Liver (tissue), 9 donors: ENCODE data around the gene UBD. TPM values are rescaled to one million over a fixed set of nuclear protein-coding genes. Genes with fewer than 3 reads are reported as not detected.

Source experiments
- DNase-seq: peaks from one replicate; pipeline ENCODE4 v3.0.0-alpha.2; 2017; ENCODE audit warnings: low spot score
- H3K27ac ChIP-seq, 2 donors: one replicate each; pipeline ENCODE4 v1.7.0; 2013; ENCODE audit warnings: inconsistent platforms in 2 of 2, low read length in 2 of 2, control low read depth in 1 of 2, low read depth in 1 of 2, mild to moderate bottlenecking in 1 of 2
- H3K27me3 ChIP-seq, 4 donors: one replicate each; pipeline versions ENCODE4 v1.6.1 to v1.7.0; 2013; ENCODE audit warnings: low read length in 3 of 4, inconsistent platforms in 1 of 4, mild to moderate bottlenecking in 1 of 4, moderate library complexity in 1 of 4; ENCODE audit not compliant: control insufficient read depth in 4 of 4, insufficient read depth in 4 of 4
- H3K36me3 ChIP-seq, 4 donors: one replicate each; pipeline versions ENCODE4 v1.6.1 to v1.7.0; 2013; ENCODE audit warnings: low read length in 3 of 4, mild to moderate bottlenecking in 3 of 4, low read depth in 1 of 4, moderate library complexity in 1 of 4; ENCODE audit not compliant: control insufficient read depth in 4 of 4, insufficient read depth in 3 of 4
- H3K4me1 ChIP-seq, 4 donors: one replicate each; pipeline versions ENCODE4 v1.6.1 to v1.7.0; 2013; ENCODE audit warnings: low read length in 3 of 4, mild to moderate bottlenecking in 3 of 4, moderate library complexity in 1 of 4; ENCODE audit not compliant: control insufficient read depth in 4 of 4, insufficient read depth in 4 of 4
- H3K4me3 ChIP-seq, 3 donors: one replicate each; pipeline versions ENCODE4 v1.6.1 to v1.7.0; 2013; ENCODE audit warnings: low read length in 3 of 3, control low read depth in 1 of 3, low read depth in 1 of 3, mild to moderate bottlenecking in 1 of 3
- H3K9ac ChIP-seq, 2 donors: one replicate each; pipeline ENCODE4 v1.7.0; 2013; ENCODE audit warnings: low read length in 2 of 2, mild to moderate bottlenecking in 2 of 2, moderate library complexity in 2 of 2, control low read depth in 1 of 2, low read depth in 1 of 2
- H3K9me3 ChIP-seq, 4 donors: one replicate each; pipeline versions ENCODE4 v1.6.1 to v1.7.0; 2013; ENCODE audit warnings: low read length in 3 of 4; ENCODE audit not compliant: control insufficient read depth in 4 of 4
- ATF3 ChIP-seq: IDR thresholded peaks from 2 replicates; pipeline ENCODE4 v1.6.1; 2016; ENCODE audit warnings: antibody characterized with exemption
- EGR1 ChIP-seq, 2 donors: IDR thresholded peaks; 2 replicates each; pipeline ENCODE4 v1.6.1; 2016 to 2018; ENCODE audit warnings: antibody characterized with exemption in 2 of 2, low read depth in 2 of 2
- FOXA1 ChIP-seq: IDR thresholded peaks from 2 replicates; pipeline ENCODE4 v1.6.1; 2016; ENCODE audit warnings: antibody characterized with exemption
- FOXA2 ChIP-seq: IDR thresholded peaks from 2 replicates; pipeline ENCODE4 v1.6.1; 2016; ENCODE audit warnings: antibody characterized with exemption
- GABPA ChIP-seq, 2 donors: IDR thresholded peaks in 1 of 2; conservative IDR thresholded peaks in 1 of 2; 2 replicates each; pipeline ENCODE4 v1.6.1; 2016; ENCODE audit warnings: antibody characterized with exemption in 2 of 2, mild to moderate bottlenecking in 1 of 2, moderate library complexity in 1 of 2
- HNF4A ChIP-seq, 2 donors: conservative IDR thresholded peaks; 2 replicates each; pipeline ENCODE4 v1.6.1; 2016; ENCODE audit warnings: antibody characterized with exemption in 2 of 2, mild to moderate bottlenecking in 2 of 2
- HNF4G ChIP-seq: IDR thresholded peaks from 2 replicates; pipeline ENCODE4 v1.6.1; 2016; ENCODE audit warnings: antibody characterized with exemption
- JUND ChIP-seq, 2 donors: IDR thresholded peaks; 2 replicates each; pipeline ENCODE4 v1.6.1; 2016; ENCODE audit warnings: antibody characterized with exemption in 2 of 2
- NR2F2 ChIP-seq: IDR thresholded peaks from 2 replicates; pipeline ENCODE4 v1.6.1; 2016; ENCODE audit warnings: antibody characterized with exemption
- RAD21 ChIP-seq, 2 donors: IDR thresholded peaks; 2 replicates each; pipeline ENCODE4 v1.6.1; 2016; ENCODE audit warnings: antibody characterized with exemption in 2 of 2, mild to moderate bottlenecking in 2 of 2
- RXRA ChIP-seq, 2 donors: IDR thresholded peaks; 2 replicates each; pipeline ENCODE4 v1.6.1; 2017 to 2018; ENCODE audit warnings: antibody characterized with exemption in 2 of 2, mild to moderate bottlenecking in 1 of 2
- SP1 ChIP-seq: IDR thresholded peaks from 2 replicates; pipeline ENCODE4 v1.6.1; 2018; ENCODE audit warnings: antibody characterized with exemption, mild to moderate bottlenecking
- TAF1 ChIP-seq: conservative IDR thresholded peaks from 2 replicates; pipeline ENCODE4 v1.6.1; 2016; ENCODE audit warnings: antibody characterized with exemption, mild to moderate bottlenecking
- YY1 ChIP-seq: IDR thresholded peaks from 2 replicates; pipeline ENCODE4 v1.6.1; 2016; ENCODE audit warnings: antibody characterized with exemption, mild to moderate bottlenecking
- ZBTB33 ChIP-seq: IDR thresholded peaks from 2 replicates; pipeline ENCODE4 v1.6.1; 2016; ENCODE audit warnings: antibody characterized with exemption
- WGBS: extraction: QIAGEN DNeasy Blood & Tissue Kit; methylation state at CpG from one replicate; pipeline ENCODE4 v1.1.7; 2013; 5-methylcytosine and 5-hydroxymethylcytosine counted together
- polyA plus RNA-seq, 2 donors: library from polyadenylated mRNA; stranded (reverse) in 1 of 2; unstranded in 1 of 2; fragments of 200-250 nt in 1 of 2; fragments of >200 nt in 1 of 2; fragmentation: Nextera tagmentation in 1 of 2; extraction: Ambion mirVana in 1 of 2; gene quantifications; one replicate each; pipeline versions ENCODE4 v1.2.1 to v1.2.3, GENCODE V29; 2013 to 2015
- total RNA-seq, 2 donors: library from RNA; depleted of rRNA; stranded (reverse); fragments of >200 nt; gene quantifications; one replicate each; pipeline ENCODE4 v1.2.3, GENCODE V29; 2014
- TF ChIP-seq, protein P1 (sequence below): IDR thresholded peaks from 2 replicates; pipeline ENCODE4 v1.6.1; 2016; ENCODE audit warnings: antibody characterized with exemption
- TF ChIP-seq, protein P2 (sequence below): IDR thresholded peaks from 2 replicates; pipeline ENCODE4 v1.6.1; 2016; ENCODE audit warnings: antibody characterized with exemption, mild to moderate bottlenecking
- TF ChIP-seq, protein P3 (sequence below): fragments of 150-350 bp; IDR thresholded peaks from 2 replicates; pipeline ENCODE4 v1.5.1; 2017; ENCODE audit warnings: improper control_type of control experiment, low read depth, low read length; ENCODE audit not compliant: missing input control
- donor health status: healthy.
- donor health status: healthy.
- donor health status: healthy.
- donor health status: healthy.
- donor health status: healthy.

The UBD gene
- total and polyA plus RNA-seq, 4 donors: 7.0 to 35.1 (median 28.1) TPM

- no peak overlapping the region for H3K27ac ChIP-seq
- TF ChIP-seq YY1: no peak
- no peak for TF ChIP-seq HNF4G
- no peaks in the 10 kb centered on the region for H3K27me3 ChIP-seq
- DNase-seq: no peak
- H3K36me3 ChIP-seq: no peaks in the 10 kb centered on the region
- WGBS: 64% methylated on average over 8 of the region's 8 CpGs
- peaks cover 0 to 8% (median 4%) of the 10 kb centered on the region in 4 donors for H3K4me1 ChIP-seq
- no peak overlapping the region for H3K4me3 ChIP-seq
- H3K9ac ChIP-seq: no peak overlapping the region
- H3K9me3 ChIP-seq: no peaks in the 10 kb centered on the region
These were observed 38.4 kb downstream of the UBD start for GRCh38 chr6:29521006-29521680.

DNA sequence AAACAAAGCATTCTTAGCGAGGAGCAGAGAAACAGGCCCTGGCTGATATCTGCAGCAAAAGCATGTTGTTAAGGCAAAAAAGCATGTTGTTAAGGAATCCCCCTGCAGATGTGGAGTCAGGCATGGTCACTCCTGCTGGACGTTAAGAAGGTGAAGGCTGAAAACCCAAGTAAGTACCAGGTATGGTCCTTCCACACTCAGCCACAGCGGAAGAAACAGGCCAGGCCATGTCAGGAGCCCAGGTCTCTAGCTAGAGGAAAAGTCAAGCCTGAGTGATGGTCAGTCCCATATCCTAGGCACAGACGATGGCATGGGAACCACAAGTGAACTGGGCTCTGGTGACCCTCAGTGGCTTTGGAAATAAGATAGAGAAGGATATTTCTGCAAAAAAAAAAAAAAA is 39.3 kb downstream of the UBD start:
- Histone ChIP-seq H3K4me1 (peaks cover 0 to 8% (median 4%) of the 10 kb centered on the region in 4 donors), H3K36me3 (no peaks in the 10 kb centered on the region), H3K9me3 (no peaks in the 10 kb centered on the region), H3K27me3 (no peaks in the 10 kb centered on the region), H3K9ac (no peak overlapping the region), H3K27ac (no peak overlapping the region), H3K4me3 (no peak overlapping the region)
- 86% methylated on average over 4 of the region's 4 CpGs for WGBS
- no peak for DNase-seq
- TF ChIP-seq RAD21 (IDR thresholded peaks at IDR 0.05) (no peak), YY1 (no peak), ATF3 (no peak), EGR1 (IDR thresholded peaks at IDR 0.05; ENCODE audit: low read depth in 2 of 2) (no peak), HNF4A (conservative IDR thresholded peaks at IDR 0.05) (no peak), JUND (IDR thresholded peaks at IDR 0.05) (no peak)
- TF ChIP-seq, protein P1, sequence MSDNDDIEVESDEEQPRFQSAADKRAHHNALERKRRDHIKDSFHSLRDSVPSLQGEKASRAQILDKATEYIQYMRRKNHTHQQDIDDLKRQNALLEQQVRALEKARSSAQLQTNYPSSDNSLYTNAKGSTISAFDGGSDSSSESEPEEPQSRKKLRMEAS: no peak

- Histone ChIP-seq H3K27me3 (no peaks in the 10 kb centered on the region), H3K27ac (no peak overlapping the region), H3K36me3 (no peaks in the 10 kb centered on the region), H3K4me3 (no peak overlapping the region), H3K4me1 (peaks cover 0 to 3% (median 2%) of the 10 kb centered on the region in 4 donors), H3K9ac (no peak overlapping the region), H3K9me3 (peaks cover 0 to 3% (median 1%) of the 10 kb centered on the region in 4 donors)
- WGBS: 89% methylated on average over 6 of the region's 6 CpGs
- no peak for DNase-seq
- TF ChIP-seq HNF4A (conservative IDR thresholded peaks at IDR 0.05) (no peak), ATF3 (no peak), ZBTB33 (no peak), FOXA1 (no peak), RAD21 (IDR thresholded peaks at IDR 0.05) (no peak), TAF1 (no peak), HNF4G (no peak), SP1 (no peak), YY1 (no peak), GABPA (IDR thresholded peaks at IDR 0.05 in 1 of 2, conservative IDR thresholded peaks at IDR 0.05 in 1 of 2) (no peak), FOXA2 (no peak), EGR1 (IDR thresholded peaks at IDR 0.05; ENCODE audit: low read depth in 2 of 2) (no peak), RXRA (IDR thresholded peaks at IDR 0.05) (no peak), JUND (IDR thresholded peaks at IDR 0.05) (no peak), NR2F2 (no peak)
- TF ChIP-seq, protein P2, sequence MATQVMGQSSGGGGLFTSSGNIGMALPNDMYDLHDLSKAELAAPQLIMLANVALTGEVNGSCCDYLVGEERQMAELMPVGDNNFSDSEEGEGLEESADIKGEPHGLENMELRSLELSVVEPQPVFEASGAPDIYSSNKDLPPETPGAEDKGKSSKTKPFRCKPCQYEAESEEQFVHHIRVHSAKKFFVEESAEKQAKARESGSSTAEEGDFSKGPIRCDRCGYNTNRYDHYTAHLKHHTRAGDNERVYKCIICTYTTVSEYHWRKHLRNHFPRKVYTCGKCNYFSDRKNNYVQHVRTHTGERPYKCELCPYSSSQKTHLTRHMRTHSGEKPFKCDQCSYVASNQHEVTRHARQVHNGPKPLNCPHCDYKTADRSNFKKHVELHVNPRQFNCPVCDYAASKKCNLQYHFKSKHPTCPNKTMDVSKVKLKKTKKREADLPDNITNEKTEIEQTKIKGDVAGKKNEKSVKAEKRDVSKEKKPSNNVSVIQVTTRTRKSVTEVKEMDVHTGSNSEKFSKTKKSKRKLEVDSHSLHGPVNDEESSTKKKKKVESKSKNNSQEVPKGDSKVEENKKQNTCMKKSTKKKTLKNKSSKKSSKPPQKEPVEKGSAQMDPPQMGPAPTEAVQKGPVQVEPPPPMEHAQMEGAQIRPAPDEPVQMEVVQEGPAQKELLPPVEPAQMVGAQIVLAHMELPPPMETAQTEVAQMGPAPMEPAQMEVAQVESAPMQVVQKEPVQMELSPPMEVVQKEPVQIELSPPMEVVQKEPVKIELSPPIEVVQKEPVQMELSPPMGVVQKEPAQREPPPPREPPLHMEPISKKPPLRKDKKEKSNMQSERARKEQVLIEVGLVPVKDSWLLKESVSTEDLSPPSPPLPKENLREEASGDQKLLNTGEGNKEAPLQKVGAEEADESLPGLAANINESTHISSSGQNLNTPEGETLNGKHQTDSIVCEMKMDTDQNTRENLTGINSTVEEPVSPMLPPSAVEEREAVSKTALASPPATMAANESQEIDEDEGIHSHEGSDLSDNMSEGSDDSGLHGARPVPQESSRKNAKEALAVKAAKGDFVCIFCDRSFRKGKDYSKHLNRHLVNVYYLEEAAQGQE: no peak
- TF ChIP-seq, protein P3, sequence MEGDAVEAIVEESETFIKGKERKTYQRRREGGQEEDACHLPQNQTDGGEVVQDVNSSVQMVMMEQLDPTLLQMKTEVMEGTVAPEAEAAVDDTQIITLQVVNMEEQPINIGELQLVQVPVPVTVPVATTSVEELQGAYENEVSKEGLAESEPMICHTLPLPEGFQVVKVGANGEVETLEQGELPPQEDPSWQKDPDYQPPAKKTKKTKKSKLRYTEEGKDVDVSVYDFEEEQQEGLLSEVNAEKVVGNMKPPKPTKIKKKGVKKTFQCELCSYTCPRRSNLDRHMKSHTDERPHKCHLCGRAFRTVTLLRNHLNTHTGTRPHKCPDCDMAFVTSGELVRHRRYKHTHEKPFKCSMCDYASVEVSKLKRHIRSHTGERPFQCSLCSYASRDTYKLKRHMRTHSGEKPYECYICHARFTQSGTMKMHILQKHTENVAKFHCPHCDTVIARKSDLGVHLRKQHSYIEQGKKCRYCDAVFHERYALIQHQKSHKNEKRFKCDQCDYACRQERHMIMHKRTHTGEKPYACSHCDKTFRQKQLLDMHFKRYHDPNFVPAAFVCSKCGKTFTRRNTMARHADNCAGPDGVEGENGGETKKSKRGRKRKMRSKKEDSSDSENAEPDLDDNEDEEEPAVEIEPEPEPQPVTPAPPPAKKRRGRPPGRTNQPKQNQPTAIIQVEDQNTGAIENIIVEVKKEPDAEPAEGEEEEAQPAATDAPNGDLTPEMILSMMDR: no peak
- TF ChIP-seq, protein P1: no peak
These were observed 40.1 kb downstream of the UBD start for GRCh38 chr6:29519291-29520010.
